ENCODE measurements around the gene LACRT. TPM values are rescaled to one million over a fixed set of nuclear protein-coding genes. Genes with fewer than 3 reads are reported as not detected.

Gene LACRT
- total and polyA plus RNA-seq, 4 donors, result not detected

GRCh38 chr12:54662026-54662425 lies 27.3 kb upstream of the LACRT start:
- Histone ChIP-seq H3K9ac (ENCODE audit: low read depth in 1 of 2, low read length in 2 of 2) (no peak overlapping the region), H3K27me3 (ENCODE audit: control insufficient read depth in 4 of 4, insufficient read depth in 4 of 4, low read length in 3 of 4) (no peaks in the 10 kb centered on the region)

More at GRCh38 chr12:54662026-54662425, 27.3 kb upstream of the LACRT start:
- Histone ChIP-seq H3K4me3 (ENCODE audit: low read depth in 1 of 3, low read length in 3 of 3) (no peak overlapping the region), H3K4me1 (ENCODE audit: control insufficient read depth in 4 of 4, insufficient read depth in 4 of 4, low read length in 3 of 4) (peaks cover 1 to 20% (median 9%) of the 10 kb centered on the region in 4 donors), H3K36me3 (ENCODE audit: control insufficient read depth in 4 of 4, insufficient read depth in 3 of 4, low read depth in 1 of 4, low read length in 3 of 4) (no peaks in the 10 kb centered on the region), H3K9me3 (ENCODE audit: control insufficient read depth in 4 of 4, low read length in 3 of 4) (no peaks in the 10 kb centered on the region), H3K27ac (ENCODE audit: low read depth in 1 of 2, low read length in 2 of 2) (no peak overlapping the region)
- no peak for DNase-seq (ENCODE audit: low spot score)
- 72% methylated on average over 3 of the region's 3 CpGs for WGBS
- TF ChIP-seq FOXA2 (IDR thresholded peaks at IDR 0.05), result no peak
- TF ChIP-seq JUND (IDR thresholded peaks at IDR 0.05), result no peak
- no peak for TF ChIP-seq CTCF (IDR thresholded peaks at IDR 0.05; ENCODE audit: low read depth, low read length, missing input control)
- TF ChIP-seq MAX (IDR thresholded peaks at IDR 0.05), result no peak
- no peak for TF ChIP-seq REST (IDR thresholded peaks at IDR 0.05)
- TF ChIP-seq FOXA1 (IDR thresholded peaks at IDR 0.05), result no peak
- TF ChIP-seq NR2F2 (IDR thresholded peaks at IDR 0.05), result no peak
- TF ChIP-seq ATF3 (IDR thresholded peaks at IDR 0.05), result no peak
- no peak for TF ChIP-seq ZBTB33 (IDR thresholded peaks at IDR 0.05)
- TF ChIP-seq HNF4A (conservative IDR thresholded peaks at IDR 0.05), result no peak
- TF ChIP-seq EGR1 (IDR thresholded peaks at IDR 0.05; ENCODE audit: low read depth in 2 of 2), result no peak
- no peak for TF ChIP-seq YY1 (IDR thresholded peaks at IDR 0.05)
- no peak for TF ChIP-seq SP1 (IDR thresholded peaks at IDR 0.05)
- TF ChIP-seq RAD21 (IDR thresholded peaks at IDR 0.05), result no peak
- TF ChIP-seq HNF4G (IDR thresholded peaks at IDR 0.05), result no peak
